Measurements from ENCODE around the gene SFXN3.
A peak's percentile ranks its signal among the peaks of the same experiment; 100 is the strongest.

Gene SFXN3

GRCh38 chr10:101000127-101000914, 30.7 kb upstream of the SFXN3 start:
- DNase-seq: peak in 1 of 2 experiments; percentile 41

GRCh38 chr10:101000915-101001658, 29.9 kb upstream of the SFXN3 start:
- no peak for DNase-seq

DNA sequence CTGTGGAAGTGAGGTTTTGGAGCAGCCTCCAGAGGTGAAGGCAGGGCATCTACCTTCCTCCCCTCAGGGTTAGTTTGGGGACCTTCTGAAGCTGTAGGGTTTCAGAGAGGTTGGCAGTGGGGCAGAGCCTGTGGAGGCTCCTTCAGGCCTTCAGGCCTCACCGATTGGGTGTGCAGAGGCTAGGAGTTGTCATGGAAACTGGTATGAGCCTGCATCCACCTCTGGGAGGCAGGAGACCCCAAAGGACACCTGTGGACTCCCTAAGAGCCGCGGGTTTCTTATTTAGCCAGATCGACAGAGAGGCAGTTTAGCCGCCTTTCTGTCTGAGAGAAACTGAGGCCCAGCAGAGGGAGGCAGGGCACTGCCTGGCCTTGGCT, 29.4 kb upstream of the SFXN3 start:
- DNase-seq: no peak

DNA sequence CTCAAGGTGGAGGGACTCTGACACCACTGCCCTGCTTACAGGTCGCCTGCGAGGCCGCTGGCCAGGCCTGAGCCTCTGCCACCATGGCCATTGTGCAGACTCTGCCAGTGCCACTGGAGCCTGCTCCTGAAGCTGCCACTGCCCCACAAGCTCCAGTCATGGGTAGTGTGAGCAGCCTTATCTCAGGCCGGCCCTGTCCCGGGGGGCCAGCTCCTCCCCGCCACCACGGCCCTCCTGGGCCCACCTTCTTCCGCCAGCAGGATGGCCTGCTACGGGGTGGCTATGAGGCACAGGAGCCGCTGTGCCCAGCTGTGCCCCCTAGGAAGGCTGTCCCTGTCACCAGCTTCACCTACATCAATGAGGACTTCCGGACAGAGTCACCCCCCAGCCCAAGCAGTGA, 28.6 kb upstream of the SFXN3 start:
- no peak for DNase-seq

- no peak for DNase-seq
These were observed 27.3 kb upstream of the SFXN3 start for GRCh38 chr10:101003639-101004206.

DNA sequence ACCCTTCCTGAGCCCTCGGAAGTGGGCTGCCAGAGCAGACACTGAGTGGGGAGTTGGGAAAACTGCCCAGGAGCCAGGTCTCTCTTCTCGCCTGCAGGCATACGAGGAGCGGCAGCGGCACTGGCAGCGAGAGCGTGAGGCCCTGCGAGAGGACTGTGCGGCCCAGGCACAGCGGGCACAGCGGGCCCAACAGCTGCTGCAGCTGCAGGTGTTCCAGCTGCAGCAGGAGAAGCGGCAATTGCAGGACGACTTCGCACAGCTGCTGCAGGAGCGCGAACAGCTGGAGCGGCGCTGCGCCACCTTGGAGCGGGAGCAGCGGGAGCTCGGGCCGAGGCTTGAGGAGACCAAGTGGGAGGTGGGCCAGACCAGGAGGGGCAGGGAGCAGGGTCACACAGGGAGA, 25.7 kb upstream of the SFXN3 start:
- DNase-seq: no peak

- DNase-seq: no peak
These were observed 25.0 kb upstream of the SFXN3 start for GRCh38 chr10:101005869-101006567.

DNA sequence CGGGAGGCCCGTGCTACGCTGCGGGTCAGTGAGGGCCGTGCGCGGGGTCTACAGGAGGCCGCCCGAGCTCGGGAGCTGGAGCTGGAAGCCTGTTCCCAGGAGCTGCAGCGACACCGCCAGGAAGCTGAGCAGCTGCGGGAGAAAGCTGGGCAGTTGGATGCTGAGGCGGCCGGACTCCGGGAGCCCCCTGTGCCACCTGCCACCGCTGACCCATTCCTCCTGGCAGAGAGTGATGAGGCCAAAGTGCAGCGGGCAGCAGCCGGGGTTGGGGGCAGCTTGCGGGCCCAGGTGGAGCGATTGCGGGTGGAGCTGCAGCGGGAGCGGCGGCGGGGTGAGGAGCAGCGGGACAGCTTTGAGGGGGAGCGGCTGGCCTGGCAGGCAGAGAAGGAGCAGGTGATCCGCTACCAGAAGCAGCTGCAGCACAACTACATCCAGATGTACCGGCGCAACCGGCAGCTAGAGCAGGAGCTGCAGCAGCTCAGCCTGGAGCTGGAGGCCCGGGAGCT, 24.4 kb upstream of the SFXN3 start:
- DNase-seq: peak in 1 of 2 experiments; percentile 37

DNA sequence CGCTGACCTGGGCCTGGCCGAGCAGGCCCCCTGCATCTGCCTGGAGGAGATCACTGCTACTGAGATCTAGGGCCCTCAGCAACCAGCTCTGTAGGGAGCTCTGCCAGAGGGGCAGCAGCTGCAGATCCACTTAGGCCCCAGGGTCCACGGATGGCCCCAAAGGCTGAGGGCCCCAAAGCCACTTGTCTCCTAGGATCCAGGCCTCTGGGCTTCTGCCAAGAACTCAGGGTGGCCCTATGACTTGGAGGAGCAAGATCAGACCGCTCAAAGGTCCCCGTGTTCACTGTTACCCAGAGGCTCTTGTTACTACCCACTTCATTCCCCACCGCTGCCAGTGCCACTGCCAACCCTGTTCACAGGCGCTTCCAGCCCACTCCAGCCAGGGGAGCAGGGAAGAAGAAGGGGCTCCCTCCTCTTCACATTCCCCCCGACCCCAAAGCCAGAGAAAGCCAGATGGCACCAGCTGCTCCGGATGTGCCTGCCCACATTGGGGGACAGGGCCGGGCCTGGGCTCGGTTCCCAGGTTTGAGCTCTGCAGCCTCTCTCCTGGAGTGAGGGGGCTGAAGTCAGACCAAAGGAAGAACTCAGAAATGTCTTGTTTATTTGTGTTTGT, 23.8 kb upstream of the SFXN3 start:
- no peak for DNase-seq

GRCh38 chr10:101007915-101008822, 22.9 kb upstream of the SFXN3 start:
- DNase-seq: peak in 1 of 2 experiments; percentile 13

GRCh38 chr10:101008823-101009423, 22.1 kb upstream of the SFXN3 start:
- DNase-seq: peak; percentile 71 to 79

DNA sequence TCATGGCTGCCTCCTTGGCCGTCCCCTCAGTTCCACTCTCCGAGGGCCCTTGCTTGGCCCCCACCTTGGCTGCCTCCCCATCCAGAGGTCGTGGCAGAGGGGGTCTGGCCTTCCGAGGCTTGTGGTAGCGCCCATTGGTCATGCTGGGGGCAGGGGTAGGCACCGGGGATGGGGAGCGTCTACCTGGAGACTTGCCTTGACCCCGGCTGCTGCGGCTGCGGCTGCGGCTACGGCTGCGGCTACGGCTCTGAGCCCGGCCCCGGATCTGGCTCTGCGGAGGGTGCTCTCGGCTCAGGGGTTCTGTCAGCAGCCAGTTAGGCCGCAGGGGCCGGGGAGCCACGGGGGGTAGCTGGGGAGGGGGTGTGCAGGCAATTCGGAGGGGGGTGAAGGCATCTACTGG, 20.7 kb upstream of the SFXN3 start:
- DNase-seq: no peak

DNA sequence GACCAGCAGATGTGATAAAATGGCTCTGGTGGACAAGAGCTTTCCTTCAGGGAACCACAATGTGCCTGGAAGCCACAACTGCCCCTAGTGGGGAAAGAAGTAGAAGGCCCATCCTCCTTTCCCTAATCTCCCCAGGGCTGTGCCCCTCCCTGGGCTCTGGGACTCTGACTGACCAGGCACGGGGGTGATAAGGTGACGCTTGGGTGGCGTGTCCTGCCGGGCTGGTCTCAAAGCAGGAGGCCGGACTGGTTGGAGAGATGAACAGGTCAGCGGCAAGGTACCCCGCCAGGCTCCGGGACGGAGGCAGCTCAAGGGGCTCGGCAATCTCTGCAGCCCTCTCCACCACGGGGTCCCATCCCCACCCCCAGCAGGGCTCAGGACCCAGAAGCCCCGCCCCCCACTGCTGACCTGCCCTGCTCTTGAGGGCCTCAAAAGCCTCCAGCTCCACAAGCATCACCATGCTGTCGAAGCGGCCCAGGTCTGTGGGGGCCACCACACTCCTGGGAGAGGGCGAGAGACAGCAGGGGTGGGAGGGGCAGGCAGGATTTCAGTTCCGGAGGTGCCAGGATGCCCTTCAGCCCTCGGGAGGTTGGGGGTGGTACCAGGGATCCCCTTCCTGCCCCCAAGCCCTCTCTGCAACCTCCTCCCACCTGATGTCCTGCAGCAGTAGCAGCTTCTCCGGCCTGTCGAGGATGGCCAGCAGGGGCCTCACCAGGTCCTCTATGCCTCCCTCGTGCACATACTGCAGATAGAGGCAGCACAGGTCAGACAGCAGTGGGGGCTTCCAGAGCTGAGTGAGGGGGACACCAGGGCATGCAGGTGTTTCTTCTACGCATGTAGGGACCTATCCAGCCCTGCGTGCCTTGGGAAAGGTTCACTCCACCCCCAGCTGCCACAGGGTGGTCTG, 19.3 kb upstream of the SFXN3 start:
- DNase-seq: no peak

DNA sequence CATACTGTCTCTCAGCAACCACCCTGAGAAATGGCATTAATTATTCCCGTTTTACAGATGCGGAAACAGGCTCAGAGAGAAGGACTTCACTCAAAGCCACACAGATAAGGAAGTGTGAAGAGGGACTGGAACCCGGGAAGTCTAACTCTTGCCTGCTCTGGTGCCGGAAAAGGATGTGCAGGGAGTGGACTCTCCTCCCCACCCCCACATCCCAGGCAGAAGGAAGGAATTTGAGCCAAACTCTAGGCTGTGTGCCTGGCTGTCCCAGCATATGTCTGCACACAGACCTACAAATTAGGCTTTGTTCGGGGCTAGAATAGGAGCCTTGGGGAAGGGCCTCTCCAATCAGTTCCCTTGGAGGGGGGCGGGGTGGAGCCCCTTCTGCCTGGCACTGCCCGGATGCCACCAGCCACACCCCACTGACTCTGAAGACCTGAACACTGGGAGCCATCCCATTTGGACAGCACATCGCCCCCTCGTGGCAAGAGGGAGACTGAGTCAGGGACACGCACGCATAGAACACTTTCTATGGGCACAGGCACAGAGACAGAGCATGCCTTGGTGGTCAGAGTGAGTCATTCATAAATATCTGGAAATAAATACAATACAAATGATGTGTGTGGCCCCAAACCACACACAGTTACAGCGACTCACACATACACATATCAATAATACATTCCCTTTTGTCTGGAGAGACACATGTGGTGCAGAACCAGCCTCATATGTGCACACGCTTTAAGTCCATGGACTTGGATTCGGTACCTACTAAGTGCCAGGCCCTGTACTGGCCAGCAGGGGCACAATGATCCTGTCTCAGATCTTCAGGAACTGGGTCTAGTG, 18.3 kb upstream of the SFXN3 start:
- DNase-seq: peak; percentile 86 to 90

DNA sequence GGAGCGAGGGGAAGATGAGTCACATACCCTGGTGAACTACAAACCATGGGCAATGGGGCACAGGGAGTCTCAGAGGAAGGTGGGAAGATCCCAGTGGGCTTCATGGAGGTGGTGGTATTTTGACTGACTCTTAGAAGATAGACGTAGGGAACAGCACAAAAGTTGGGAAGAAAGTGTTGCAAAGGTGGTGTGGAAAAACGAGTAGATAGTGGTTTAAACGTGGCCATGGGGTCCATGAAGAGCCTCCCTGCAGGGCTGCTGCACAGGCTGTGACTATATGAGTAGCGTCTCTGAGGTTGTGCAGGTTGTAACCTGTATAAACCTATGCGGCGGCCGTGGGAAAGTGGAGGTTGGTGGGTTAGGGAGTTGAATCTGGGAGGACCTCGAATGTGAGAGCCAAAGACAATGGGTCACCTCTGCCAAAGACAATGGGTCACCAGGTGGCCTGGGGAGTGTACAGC, 17.6 kb upstream of the SFXN3 start:
- no peak for DNase-seq

DNA sequence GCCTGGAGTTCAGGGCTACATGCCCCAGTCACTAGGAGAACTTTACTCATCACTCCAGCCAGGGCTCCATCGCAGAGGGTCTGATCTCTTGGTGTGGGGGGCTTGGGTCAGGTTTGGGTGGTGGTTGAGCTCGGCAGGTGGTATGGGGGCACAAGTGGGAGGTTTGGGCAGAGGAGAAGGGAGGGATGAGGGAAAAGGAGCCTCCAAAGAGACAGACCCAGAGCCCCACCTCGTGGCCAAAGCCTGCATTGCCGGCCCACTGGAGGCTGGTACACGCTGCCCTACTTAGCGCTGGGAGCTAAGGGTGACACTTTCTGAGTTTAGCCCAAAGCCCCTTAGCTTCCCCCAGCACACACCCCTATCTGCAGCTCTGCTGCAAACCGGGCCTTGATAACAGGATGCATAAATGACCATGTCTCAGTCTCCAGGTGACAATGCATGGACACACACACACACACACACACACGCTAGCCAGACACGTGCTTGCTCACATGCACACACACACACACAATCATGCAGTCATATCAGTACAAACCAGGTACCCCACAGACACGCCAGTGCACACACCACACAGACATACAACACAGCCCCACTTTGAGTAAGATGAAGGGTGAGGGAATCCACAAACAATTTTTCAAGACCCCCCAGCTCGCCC, 16.7 kb upstream of the SFXN3 start:
- peak in 1 of 2 experiments; percentile 78 for DNase-seq

DNA sequence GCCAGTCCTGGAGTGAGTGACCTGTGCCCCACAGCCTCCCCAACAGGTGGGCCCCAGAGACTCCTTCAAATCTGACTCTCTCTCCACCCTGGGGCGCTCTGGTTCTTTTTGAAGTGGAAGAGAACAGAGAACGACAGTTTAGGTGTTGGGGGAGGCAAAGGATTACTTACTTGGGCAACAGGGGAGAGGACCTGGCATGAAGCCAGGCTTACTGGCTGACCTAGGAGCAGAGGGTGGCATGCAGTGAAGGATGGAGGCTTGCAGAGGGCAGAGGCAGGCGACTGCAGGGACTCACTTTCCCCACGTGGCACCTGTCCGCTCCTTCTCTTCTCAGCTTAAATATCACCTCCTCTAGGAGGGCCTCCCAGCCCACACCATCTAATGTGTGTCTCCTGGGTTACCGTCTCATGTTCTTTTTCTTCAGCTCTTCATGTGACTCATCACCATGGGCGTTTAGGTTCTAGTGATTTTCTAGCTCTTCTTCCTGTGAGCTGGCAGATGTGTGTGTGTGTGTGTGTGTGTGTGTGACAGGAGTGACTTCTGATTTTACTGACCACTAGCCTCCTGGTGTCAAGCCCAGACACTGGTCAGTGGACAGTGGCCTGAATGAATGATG, 16.0 kb upstream of the SFXN3 start:
- no peak for DNase-seq

GRCh38 chr10:101015582-101015973, 15.5 kb upstream of the SFXN3 start:
- DNase-seq: no peak

Data from NCI-H526 (cell line).